ENCODE data around the gene WNT1.

The WNT1 gene

GRCh38 chr12:48961331-48961730 is 16.8 kb upstream of the WNT1 start:
- DNase-seq (ENCODE audit: low spot score): no peak

DNA sequence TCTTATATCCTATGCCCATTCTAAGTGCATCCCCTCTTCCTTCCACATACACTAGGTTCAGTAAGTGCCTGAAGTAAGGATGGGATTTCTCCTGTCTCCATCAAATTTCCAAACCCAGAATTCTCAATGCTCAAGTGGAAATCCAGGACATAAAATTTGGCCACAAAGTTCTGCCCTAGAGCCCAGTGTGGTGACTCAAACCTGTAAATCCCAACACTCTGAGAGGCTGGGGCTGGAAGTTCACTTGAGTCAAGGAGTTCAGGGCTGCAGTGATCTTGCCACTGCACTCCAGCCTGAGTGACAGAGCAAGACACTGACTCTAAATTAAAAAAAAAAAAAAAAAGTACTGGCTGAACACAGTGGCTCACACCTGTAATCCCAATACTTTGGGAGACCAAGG is 16.3 kb upstream of the WNT1 start:
- no peak for DNase-seq (ENCODE audit: low spot score)

DNA sequence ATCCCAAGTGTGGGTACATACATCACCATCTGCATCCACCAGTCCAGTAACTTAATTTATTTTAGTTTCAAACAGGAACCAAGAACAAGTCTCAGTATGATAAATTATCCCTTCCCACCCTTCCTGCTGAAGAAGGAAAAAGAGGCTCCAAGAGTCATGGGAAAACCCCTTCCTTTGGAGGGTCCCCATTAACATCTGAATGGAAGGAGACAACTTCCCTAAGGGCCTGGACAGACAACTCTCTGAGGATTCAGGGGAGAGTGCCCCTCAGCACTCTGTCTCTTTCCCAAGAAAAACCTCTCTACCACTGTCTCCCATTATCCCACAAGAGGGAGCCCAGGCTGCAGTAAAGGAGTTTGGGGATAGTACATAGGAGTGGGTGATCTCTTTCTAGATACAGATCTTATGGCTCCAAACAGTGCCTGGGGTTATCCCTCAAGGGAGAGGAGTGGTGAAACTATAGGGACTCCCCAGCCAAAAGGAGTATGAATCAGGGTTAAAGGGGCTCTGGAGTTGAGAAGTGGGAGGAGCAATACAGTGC is 12.8 kb upstream of the WNT1 start:
- no peak for DNase-seq (ENCODE audit: low spot score)

DNA sequence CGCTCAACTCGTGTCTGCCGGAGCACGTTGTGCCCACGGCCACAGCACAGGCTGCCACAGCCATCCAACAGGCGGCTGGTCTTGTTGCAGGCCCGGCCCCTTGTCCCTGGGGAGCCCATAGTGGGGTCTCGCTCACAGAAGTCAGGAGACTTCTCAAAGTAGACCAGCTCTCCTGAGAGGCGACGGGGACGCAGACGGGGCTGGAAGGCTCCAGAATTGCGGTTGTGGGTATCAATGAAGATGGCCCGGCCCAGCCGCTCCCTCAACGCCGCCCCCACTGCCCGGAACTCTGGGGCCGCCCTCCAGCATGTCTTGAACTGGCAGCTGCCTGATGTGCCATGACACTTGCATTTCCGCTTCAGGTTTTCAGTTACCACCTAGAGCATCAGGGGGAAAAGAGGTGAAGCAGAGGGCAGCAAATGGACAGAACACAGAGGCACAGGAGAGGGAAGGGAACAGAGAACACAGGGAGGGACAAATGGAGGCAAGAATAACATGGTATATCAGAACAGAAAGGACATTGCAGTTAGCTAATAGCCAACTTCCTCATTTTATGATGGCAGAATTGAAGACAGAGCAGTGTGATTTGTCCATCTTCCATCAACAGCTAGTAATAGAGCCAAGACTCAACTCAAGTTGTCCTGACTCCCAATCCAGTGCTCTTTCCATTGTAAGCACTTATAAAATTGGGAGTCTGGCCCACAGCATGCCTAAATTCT is 11.8 kb upstream of the WNT1 start:
- no peak for DNase-seq (ENCODE audit: low spot score)

GRCh38 chr12:48967991-48968390 is 10.1 kb upstream of the WNT1 start:
- no peak for DNase-seq (ENCODE audit: low spot score)

- no peak for DNase-seq (ENCODE audit: low spot score)
Measured at GRCh38 chr12:48968467-48968866, 9.7 kb upstream of the WNT1 start.

GRCh38 chr12:48969160-48969771 is 8.9 kb upstream of the WNT1 start:
- no peak for DNase-seq (ENCODE audit: low spot score)

- DNase-seq (ENCODE audit: low spot score): peak; percentile 28
Measured at GRCh38 chr12:48969833-48970701, 8.1 kb upstream of the WNT1 start.

DNA sequence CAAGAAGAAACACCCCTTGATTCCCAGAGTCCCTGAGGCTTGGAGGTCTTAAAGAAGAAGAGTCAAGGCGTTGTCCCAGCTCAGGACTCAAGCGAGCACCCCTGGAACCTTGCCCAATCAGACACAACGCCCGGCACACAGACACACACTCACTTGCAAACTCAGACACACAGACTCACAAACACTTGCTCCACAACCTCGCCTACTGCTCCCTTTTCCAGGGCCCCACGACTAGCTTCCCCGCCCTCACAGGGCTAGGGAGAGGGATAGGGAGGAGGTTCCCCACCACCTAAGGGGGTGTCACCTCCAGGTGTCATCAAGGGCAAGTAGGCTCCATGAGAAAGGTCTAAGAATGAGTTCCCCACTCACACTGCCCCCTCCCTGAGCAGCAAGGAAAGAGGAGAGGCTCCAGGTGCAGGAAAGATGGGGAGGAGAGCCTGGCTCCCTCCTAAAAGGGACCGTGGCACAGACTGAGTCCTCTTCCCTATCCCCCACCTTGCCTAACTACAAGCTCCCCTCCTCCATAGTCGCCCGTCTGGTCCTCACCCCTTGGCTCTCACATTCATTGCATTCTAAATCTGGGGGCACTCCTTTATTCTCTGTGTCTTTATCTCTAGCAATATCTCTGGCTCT is 7.3 kb upstream of the WNT1 start:
- no peak for DNase-seq (ENCODE audit: low spot score)

- DNase-seq (ENCODE audit: low spot score): no peak
Measured at GRCh38 chr12:48972213-48972951, 5.7 kb upstream of the WNT1 start.

DNA sequence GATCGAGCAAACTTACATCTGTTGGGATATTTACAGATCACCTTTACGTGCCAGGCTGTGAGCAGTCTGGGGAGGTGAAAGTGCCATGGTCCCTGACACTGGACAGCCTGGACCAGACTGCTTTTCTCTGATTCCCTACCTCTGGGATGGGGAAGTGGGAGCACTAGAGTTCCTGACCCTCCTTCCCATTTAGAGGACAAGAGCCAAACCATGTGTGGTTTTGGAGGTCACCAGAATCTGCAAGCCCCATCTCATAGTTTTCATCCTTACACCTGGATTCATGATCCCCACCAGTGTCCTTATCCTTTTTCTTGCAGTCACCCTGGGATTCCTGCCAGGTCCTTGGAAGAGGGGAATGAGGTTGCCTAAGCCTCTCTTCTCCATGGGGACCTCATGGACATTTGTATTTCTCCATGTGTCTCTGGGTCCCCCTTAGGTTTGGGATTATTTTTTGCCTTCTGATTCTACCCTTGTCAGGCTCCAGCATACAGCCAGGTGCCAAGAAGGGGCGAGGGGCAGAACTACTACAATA is 5.1 kb upstream of the WNT1 start:
- DNase-seq (ENCODE audit: low spot score): no peak

DNA sequence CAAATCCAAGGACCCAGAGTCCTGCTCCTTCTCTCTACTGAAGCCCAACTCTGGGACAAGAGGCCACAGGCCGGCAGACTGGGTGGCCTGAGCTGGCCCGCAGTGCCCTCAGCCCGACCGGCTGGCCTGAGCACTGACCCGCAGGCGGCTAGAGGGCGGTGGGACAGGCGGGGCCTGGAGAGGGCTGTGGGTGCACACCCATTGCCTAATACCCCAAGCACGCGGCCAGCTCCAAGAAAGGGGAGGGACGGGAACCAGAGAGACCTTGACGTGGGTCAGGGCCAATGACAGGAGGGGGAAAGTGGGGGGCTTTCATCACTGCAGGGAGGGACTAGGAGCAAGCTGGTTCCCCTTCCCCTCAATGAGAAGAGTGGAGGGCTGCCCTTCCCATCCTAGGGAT is 4.6 kb upstream of the WNT1 start:
- DNase-seq (ENCODE audit: low spot score): no peak

GRCh38 chr12:48973941-48974673 is 4.0 kb upstream of the WNT1 start:
- no peak for DNase-seq (ENCODE audit: low spot score)

- peak; percentile 78 for DNase-seq (ENCODE audit: low spot score)
Measured at GRCh38 chr12:48977290-48978281, 536 bp upstream of the WNT1 start.

DNA sequence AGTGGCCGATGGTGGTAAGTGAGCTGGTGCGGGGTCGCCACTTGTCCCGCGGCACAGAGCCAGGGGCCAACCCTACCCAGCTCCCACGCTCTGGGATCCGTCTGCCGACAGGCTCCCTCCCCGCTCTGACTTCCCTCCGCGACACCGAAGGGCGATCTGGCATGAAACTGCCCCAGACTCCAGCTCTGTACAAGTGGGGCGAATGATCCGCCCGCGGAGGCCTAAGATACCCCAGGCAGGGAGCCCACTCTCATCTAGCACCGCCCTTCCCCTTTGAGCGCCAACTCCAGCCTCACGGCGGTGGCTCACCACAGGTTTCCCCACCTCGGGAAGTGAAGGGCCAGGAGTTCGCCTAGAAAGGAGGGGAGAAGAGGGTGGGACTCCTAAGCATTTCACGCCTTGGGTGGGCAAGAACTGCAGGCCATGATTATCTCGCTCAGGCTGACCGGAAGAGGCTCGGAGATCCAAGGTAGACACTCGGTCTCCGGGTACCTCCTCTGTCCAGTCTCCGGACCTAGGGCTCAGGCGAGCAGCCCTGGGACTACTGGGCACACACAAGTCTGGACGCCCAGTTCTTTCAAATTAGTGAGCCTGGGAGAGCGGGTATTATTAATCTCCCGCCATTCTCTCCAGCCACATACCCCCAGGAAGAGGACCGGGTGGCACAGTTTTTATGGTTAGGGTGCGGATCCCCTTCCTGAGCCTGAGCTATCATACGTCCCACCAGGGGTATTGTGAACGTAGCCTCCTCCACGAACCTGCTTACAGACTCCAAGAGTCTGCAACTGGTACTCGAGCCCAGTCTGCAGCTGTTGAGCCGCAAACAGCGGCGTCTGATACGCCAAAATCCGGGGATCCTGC is 849 bp downstream of the WNT1 start:
- DNase-seq (ENCODE audit: low spot score): no peak

GRCh38 chr12:48979602-48980388 is 1.7 kb downstream of the WNT1 start:
- no peak for DNase-seq (ENCODE audit: low spot score)

- no peak for DNase-seq (ENCODE audit: low spot score)
Measured at GRCh38 chr12:48980389-48980952, 2.3 kb downstream of the WNT1 start.
